Right ventricle myocardium superior (tissue), 1 donor: ENCODE results near the gene ITGA7. TPM values are rescaled to one million over a fixed set of nuclear protein-coding genes. Genes with fewer than 3 reads are reported as not detected.

Experiments
- ATAC-seq: fragments of 200-7000 bp; cut with Tn5 transposase; one replicate; pipeline ENCODE4 v1.9.1; 2020; ENCODE audit warnings: mild to moderate bottlenecking; ENCODE audit not compliant: poor library complexity
- DNase-seq: peaks from one replicate; pipeline ENCODE4 v3.0.0-alpha.2; 2020
- intact Hi-C: fragments of 100-400 bp; cut with DNase I; formaldehyde crosslinking; loops from one replicate; pipeline ENCODE4 v1.11.2; 2022
- total RNA-seq: library from RNA; stranded (reverse); fragmentation: NEBNext Ultra II Directional; extraction: Animal tissue kit (Norgen Biotek cat#: 25700); gene quantifications from one replicate; pipeline ENCODE4 v1.2.1, GENCODE V29; 2021
- donor health status: DM: no; HTN: yes; CAD: no; lungs with severe emphysema.

ITGA7 gene
- total RNA-seq, 1 donor from 2014 or later = 437 TPM

- intact Hi-C loops = no loop called here
- ATAC-seq (no peak), DNase-seq (no peak)
These were observed 14.1 kb downstream of the ITGA7 start for GRCh38 chr12:55693323-55694187.

GRCh38 chr12:55692631-55693322 lies 14.9 kb downstream of the ITGA7 start:
- no peak for ATAC-seq
- no peak for DNase-seq
- intact Hi-C loops = no loop called here

- intact Hi-C loops = no loop called here
- DNase-seq (no peak), ATAC-seq (no peak)
These were observed 18.7 kb downstream of the ITGA7 start for GRCh38 chr12:55688716-55689655.

- intact Hi-C loops = no loop called here
- DNase-seq = no peak
- ATAC-seq = no peak
These were observed 20.0 kb downstream of the ITGA7 start for GRCh38 chr12:55687746-55688145.

- ATAC-seq (no peak), DNase-seq (no peak)
- intact Hi-C loops = no loop called here
These were observed 21.2 kb downstream of the ITGA7 start for GRCh38 chr12:55686366-55687010.

- intact Hi-C loops = no loop called here
- ATAC-seq (no peak), DNase-seq (no peak)
These were observed 22.0 kb downstream of the ITGA7 start for GRCh38 chr12:55685671-55686070.

GRCh38 chr12:55684761-55685370 lies 22.8 kb downstream of the ITGA7 start:
- intact Hi-C loops = no loop called here
- DNase-seq (no peak), ATAC-seq (no peak)

GRCh38 chr12:55683676-55684075 lies 24.0 kb downstream of the ITGA7 start:
- no peak for DNase-seq
- intact Hi-C loops = no loop called here
- no peak for ATAC-seq

- ATAC-seq = peak; percentile 4
- DNase-seq = no peak
- intact Hi-C loops = no loop called here
These were observed 25.5 kb downstream of the ITGA7 start for GRCh38 chr12:55682087-55682796.

- ATAC-seq = peak; percentile 82
- intact Hi-C loops = no loop called here
- DNase-seq = peak; percentile 77
These were observed 26.3 kb downstream of the ITGA7 start for GRCh38 chr12:55681142-55682077.

GRCh38 chr12:55679691-55680090 lies 28.0 kb downstream of the ITGA7 start:
- DNase-seq = no peak
- no peak for ATAC-seq
- intact Hi-C loops = no loop called here

- intact Hi-C loops = no loop called here
- ATAC-seq (no peak), DNase-seq (no peak)
These were observed 31.0 kb downstream of the ITGA7 start for GRCh38 chr12:55676707-55677106.

- intact Hi-C loops = no loop called here
- ATAC-seq (no peak), DNase-seq (no peak)
These were observed 32.0 kb downstream of the ITGA7 start for GRCh38 chr12:55675666-55676065.

GRCh38 chr12:55673638-55674037 lies 34.1 kb downstream of the ITGA7 start:
- DNase-seq = no peak
- ATAC-seq = peak; percentile 59
- intact Hi-C loops = no loop called here

- DNase-seq = no peak
- ATAC-seq = no peak
- intact Hi-C loops = no loop called here
These were observed 36.0 kb downstream of the ITGA7 start for GRCh38 chr12:55671746-55672145.

GRCh38 chr12:55670276-55670675 lies 37.4 kb downstream of the ITGA7 start:
- ATAC-seq (no peak), DNase-seq (no peak)
- intact Hi-C loops = no loop called here

- ATAC-seq (no peak), DNase-seq (no peak)
- intact Hi-C loops = no loop called here
These were observed 41.2 kb downstream of the ITGA7 start for GRCh38 chr12:55666508-55666907.
